HFFc6 (cell line): Measurements from ENCODE around the gene CEBPA. TPM values are rescaled to one million over a fixed set of nuclear protein-coding genes. Genes with fewer than 3 reads are reported as not detected.

ENCODE experiments used
- DNase-seq: peaks from one replicate; pipeline ENCODE4 v3.0.0-alpha.2; 2018
- H3K27ac Mint-ChIP-seq: 2 replicates; pipeline ENCODE4 v1.8.0; 2020; ENCODE audit warnings: mild to moderate bottlenecking, mixed read lengths
- H3K27me3 Mint-ChIP-seq: 2 replicates; pipeline ENCODE4 v1.8.0; 2021; ENCODE audit warnings: mild to moderate bottlenecking, moderate library complexity, mixed read lengths; ENCODE audit not compliant: insufficient read depth
- H3K36me3 Mint-ChIP-seq: 2 replicates; pipeline ENCODE4 v1.8.0; 2021; ENCODE audit warnings: low read depth, mixed read lengths
- H3K4me1 Mint-ChIP-seq: 2 replicates; pipeline ENCODE4 v1.8.0; 2020; ENCODE audit warnings: low read depth, mixed read lengths
- H3K4me3 Mint-ChIP-seq: 2 replicates; pipeline ENCODE4 v1.8.0; 2020; ENCODE audit warnings: mild to moderate bottlenecking, moderate library complexity, mixed read lengths
- H3K9me3 Mint-ChIP-seq: 2 replicates; pipeline ENCODE4 v1.8.0; 2020; ENCODE audit warnings: mild to moderate bottlenecking, mixed read lengths
- CTCF ChIP-seq: fragments of 200-600 bp; sonication (generic); IDR thresholded peaks from 2 replicates; pipeline ENCODE4 v1.5.0; 2021; ENCODE audit warnings: antibody characterized with exemption, mild to moderate bottlenecking
- total RNA-seq, 6 experiments: library from RNA; stranded (reverse); fragmentation: NEBNext Ultra II Directional; extraction: Animal tissue kit (Norgen Biotek cat#: 25700); gene quantifications; 2 replicates in 1 of 6; 3 replicates in 5 of 6; pipeline ENCODE4 v1.2.3, GENCODE V29; 2021

Gene CEBPA
- total RNA-seq, 6 experiments from 2014 or later, result 0.12 to 0.24 (median 0.14) TPM; not detected in 1

GRCh38 chr19:33343301-33343700 lies 41.0 kb upstream of the CEBPA start:
- H3K4me3 Mint-ChIP-seq, result no peak overlapping the region
- H3K4me1 Mint-ChIP-seq, result 0 out of 2 replicates have a peak, but pooled peaks cover 6% of the 10 kb centered on the region
- H3K36me3 Mint-ChIP-seq, result no peaks in the 10 kb centered on the region
- H3K27ac Mint-ChIP-seq, result no peak overlapping the region
- no peak for TF ChIP-seq CTCF
- H3K27me3 Mint-ChIP-seq, result peaks cover 51% of the 10 kb centered on the region
- H3K9me3 Mint-ChIP-seq, result no peaks in the 10 kb centered on the region
- DNase-seq, result no peak

- Mint-ChIP-seq H3K4me3 (no peak overlapping the region), H3K36me3 (no peaks in the 10 kb centered on the region), H3K9me3 (no peaks in the 10 kb centered on the region), H3K4me1 (0 out of 2 replicates have a peak, but pooled peaks cover 6% of the 10 kb centered on the region), H3K27me3 (peaks cover 48% of the 10 kb centered on the region), H3K27ac (no peak overlapping the region)
- no peak for TF ChIP-seq CTCF
- DNase-seq, result no peak
Measured at GRCh38 chr19:33340991-33341390, 38.7 kb upstream of the CEBPA start.

- peaks cover 38% of the 10 kb centered on the region for H3K27me3 Mint-ChIP-seq
- 0 out of 2 replicates have a peak, but pooled peaks cover 6% of the 10 kb centered on the region for H3K4me1 Mint-ChIP-seq
- H3K9me3 Mint-ChIP-seq, result no peaks in the 10 kb centered on the region
- H3K36me3 Mint-ChIP-seq, result no peaks in the 10 kb centered on the region
- H3K27ac Mint-ChIP-seq, result no peak overlapping the region
- H3K4me3 Mint-ChIP-seq, result no peak overlapping the region
- no peak for DNase-seq
- no peak for TF ChIP-seq CTCF
Measured at GRCh38 chr19:33339016-33339984, 37.0 kb upstream of the CEBPA start.

- no peak for DNase-seq
- Mint-ChIP-seq H3K36me3 (no peaks in the 10 kb centered on the region), H3K4me1 (0 out of 2 replicates have a peak, but pooled peaks cover 6% of the 10 kb centered on the region), H3K9me3 (no peaks in the 10 kb centered on the region), H3K4me3 (no peak overlapping the region), H3K27me3 (peaks cover 24% of the 10 kb centered on the region), H3K27ac (no peak overlapping the region)
- TF ChIP-seq CTCF, result no peak
Measured at GRCh38 chr19:33335446-33335845, 33.1 kb upstream of the CEBPA start.

GRCh38 chr19:33334271-33334670 lies 31.9 kb upstream of the CEBPA start:
- H3K27me3 Mint-ChIP-seq, result peaks cover 27% of the 10 kb centered on the region
- no peaks in the 10 kb centered on the region for H3K36me3 Mint-ChIP-seq
- no peaks in the 10 kb centered on the region for H3K9me3 Mint-ChIP-seq
- H3K4me1 Mint-ChIP-seq, result 0 out of 2 replicates have a peak, but pooled peaks cover 2% of the 10 kb centered on the region
- no peak overlapping the region for H3K27ac Mint-ChIP-seq
- no peak for TF ChIP-seq CTCF
- no peak overlapping the region for H3K4me3 Mint-ChIP-seq
- no peak for DNase-seq
